NCI-H146 (cell line): ENCODE data around the gene RAVER1.

Source experiments
- DNase-seq: peaks from one replicate; lab custom pipeline; 2025; lab: John Stamatoyannopoulos, UW

Gene RAVER1

GRCh38 chr19:10269333-10270179, 63.8 kb downstream of the RAVER1 start:
- DNase-seq, result peak; percentile 69

GRCh38 chr19:10268071-10268470, 65.3 kb downstream of the RAVER1 start:
- no peak for DNase-seq

GRCh38 chr19:10266706-10267105, 66.6 kb downstream of the RAVER1 start:
- no peak for DNase-seq
